ENCODE results near the gene NKX2-4. TPM values are rescaled to one million over a fixed set of nuclear protein-coding genes. Genes with fewer than 3 reads are reported as not detected.

Gene NKX2-4
- total RNA-seq, 1 experiment from 2014 or later: 0.15 TPM

DNA sequence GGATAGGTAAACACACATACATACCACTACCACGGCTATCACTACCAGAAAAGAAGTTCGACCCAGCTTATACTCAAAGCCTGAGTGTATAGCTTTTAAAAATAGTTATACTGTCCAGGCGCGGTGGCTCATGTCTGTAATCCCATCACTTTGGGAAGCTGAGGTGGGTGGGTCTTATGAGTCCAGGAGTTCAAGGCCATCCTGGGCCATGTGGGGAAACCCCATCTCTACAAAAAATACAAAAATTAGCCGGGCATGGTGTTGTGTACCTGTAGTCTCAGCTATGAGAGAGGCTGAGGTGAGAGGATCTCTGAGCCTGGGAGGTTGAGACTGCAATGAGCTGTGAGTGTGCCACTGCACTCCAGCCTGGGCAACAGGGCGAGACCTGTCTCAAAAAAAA, 32.9 kb downstream of the NKX2-4 start:
- Mint-ChIP-seq H3K27me3 (ENCODE audit: low read depth) (no peaks in the 10 kb centered on the region), H3K36me3 (ENCODE audit: insufficient read depth in 1 of 3, low read depth in 3 of 3) (peaks cover 21 to 64% (median 54%) of the 10 kb centered on the region in 3 experiments; a peak in 6 of 7 replicates), H3K27ac (no peak overlapping the region), H3K9me3 (no peaks in the 10 kb centered on the region), H3K4me1 (peaks cover 0 to 3% of the 10 kb centered on the region in 2 experiments; a peak in 1 of 4 replicates), H3K4me3 (no peak overlapping the region)
- no peak overlapping the region for H3K27ac ChIP-seq (ENCODE audit: insufficient read length, low read depth, low read length)
- H4K20me1 ChIP-seq (ENCODE audit: control insufficient read depth, insufficient read depth, insufficient read length): no peaks in the 10 kb centered on the region
- H3K23me2 ChIP-seq (ENCODE audit: insufficient read length, low read depth, low read length, poor library complexity, severe bottlenecking): no peaks in the 10 kb centered on the region
- no peaks in the 10 kb centered on the region for H3K79me2 ChIP-seq (ENCODE audit: insufficient read depth, low read length)
- H3T11ph ChIP-seq (ENCODE audit: low read length): no peak overlapping the region
- H3K9ac ChIP-seq (ENCODE audit: extremely low read depth, insufficient read length, low read length): no peak overlapping the region
- no peak overlapping the region for H2AK5ac ChIP-seq (ENCODE audit: insufficient read length, low read length)
- no peak overlapping the region for H4K8ac ChIP-seq (replicated peaks; ENCODE audit: insufficient read length, low read depth, low read length)
- no CpG with 5 or more reads among the region's 6 CpGs for WGBS (ENCODE audit: extremely low coverage, insufficient read length, low lambda C conversion rate)
- no peak for DNase-seq
- no peaks in the 10 kb centered on the region for H3K4me1 ChIP-seq (ENCODE audit: insufficient read depth, low read length)
- H3K56ac ChIP-seq (ENCODE audit: insufficient read length, low read depth, low read length): no peak overlapping the region
- H2BK15ac ChIP-seq (ENCODE audit: low read depth, low read length): no peak overlapping the region
- no peak overlapping the region for H3K4me2 ChIP-seq (ENCODE audit: insufficient read depth, insufficient read length, low read length)
- no peak overlapping the region for H4K91ac ChIP-seq (ENCODE audit: insufficient read length, low read depth, low read length)
- no peak overlapping the region for H2BK120ac ChIP-seq (ENCODE audit: low read depth, low read length, poor library complexity, severe bottlenecking)
- H2BK12ac ChIP-seq (ENCODE audit: insufficient read length, low read depth, low read length): no peak overlapping the region
- H3K79me1 ChIP-seq (ENCODE audit: insufficient read depth, low read depth, low read length, poor library complexity, severe bottlenecking): no peaks in the 10 kb centered on the region
- no peaks in the 10 kb centered on the region for H3K9me3 ChIP-seq (ENCODE audit: control insufficient read depth, low read depth, low read length)
- H3K18ac ChIP-seq (ENCODE audit: insufficient read length, low read depth, low read length): no peak overlapping the region
- H3K23ac ChIP-seq (ENCODE audit: insufficient read length, low read depth, low read length): no peak overlapping the region
- H2BK20ac ChIP-seq (ENCODE audit: low read depth, low read length, poor library complexity, severe bottlenecking): no peak overlapping the region
- no peaks in the 10 kb centered on the region for H3K27me3 ChIP-seq (ENCODE audit: insufficient read depth, low read length)
- no peak overlapping the region for H3K14ac ChIP-seq (ENCODE audit: insufficient read depth, low read length)
- no peak overlapping the region for H4K5ac ChIP-seq (ENCODE audit: insufficient read length, low read depth, low read length)
- no peak overlapping the region for H2BK5ac ChIP-seq (ENCODE audit: insufficient read length, low read length)
- no peak overlapping the region for H2AFZ ChIP-seq (ENCODE audit: low read length)
- TF ChIP-seq, protein P1, sequence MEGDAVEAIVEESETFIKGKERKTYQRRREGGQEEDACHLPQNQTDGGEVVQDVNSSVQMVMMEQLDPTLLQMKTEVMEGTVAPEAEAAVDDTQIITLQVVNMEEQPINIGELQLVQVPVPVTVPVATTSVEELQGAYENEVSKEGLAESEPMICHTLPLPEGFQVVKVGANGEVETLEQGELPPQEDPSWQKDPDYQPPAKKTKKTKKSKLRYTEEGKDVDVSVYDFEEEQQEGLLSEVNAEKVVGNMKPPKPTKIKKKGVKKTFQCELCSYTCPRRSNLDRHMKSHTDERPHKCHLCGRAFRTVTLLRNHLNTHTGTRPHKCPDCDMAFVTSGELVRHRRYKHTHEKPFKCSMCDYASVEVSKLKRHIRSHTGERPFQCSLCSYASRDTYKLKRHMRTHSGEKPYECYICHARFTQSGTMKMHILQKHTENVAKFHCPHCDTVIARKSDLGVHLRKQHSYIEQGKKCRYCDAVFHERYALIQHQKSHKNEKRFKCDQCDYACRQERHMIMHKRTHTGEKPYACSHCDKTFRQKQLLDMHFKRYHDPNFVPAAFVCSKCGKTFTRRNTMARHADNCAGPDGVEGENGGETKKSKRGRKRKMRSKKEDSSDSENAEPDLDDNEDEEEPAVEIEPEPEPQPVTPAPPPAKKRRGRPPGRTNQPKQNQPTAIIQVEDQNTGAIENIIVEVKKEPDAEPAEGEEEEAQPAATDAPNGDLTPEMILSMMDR (conservative IDR thresholded peaks at IDR 0.05): no peak
- no peak overlapping the region for H3K4ac ChIP-seq (ENCODE audit: low read depth, low read length)

All from H9 (cell line).